Kidney (tissue), 14 donors: ENCODE results near the gene PGF. TPM values are rescaled to one million over a fixed set of nuclear protein-coding genes. Genes with fewer than 3 reads are reported as not detected.

Experiments used
- DNase-seq, 5 donors: peaks; one replicate each; pipeline ENCODE4 v3.0.0-alpha.2; 2013 to 2020
- FAIRE-seq: peaks from 2 replicates; lab custom pipeline; 2012; peaks lifted over from hg19 to GRCh38; lab: Jason Lieb, UNC
- H3K27ac ChIP-seq, 2 donors: one replicate each; pipeline ENCODE4 v1.7.0; 2013; ENCODE audit warnings: low read depth in 2 of 2, low read length in 2 of 2, inconsistent platforms in 1 of 2
- H3K27me3 ChIP-seq: one replicate; pipeline ENCODE4 v1.7.1; 2013; ENCODE audit warnings: low read length, inconsistent platforms; ENCODE audit not compliant: control insufficient read depth, insufficient read depth
- H3K36me3 ChIP-seq, 3 donors: one replicate each; pipeline versions ENCODE4 v1.7.0 to v1.7.1; 2013; ENCODE audit warnings: low read length in 3 of 3, control low read depth in 1 of 3, inconsistent platforms in 1 of 3; ENCODE audit not compliant: insufficient read depth in 3 of 3, control insufficient read depth in 2 of 3
- H3K4me1 ChIP-seq, 3 donors: one replicate each; pipeline versions ENCODE4 v1.7.0 to v1.7.1; 2013; ENCODE audit warnings: low read length in 3 of 3, inconsistent platforms in 1 of 3, low read depth in 1 of 3; ENCODE audit not compliant: control insufficient read depth in 2 of 3, insufficient read depth in 2 of 3
- H3K4me3 ChIP-seq, 3 donors: one replicate each; pipeline versions ENCODE4 v1.7.0 to v1.8.1; 2013; ENCODE audit warnings: low read length in 3 of 3, control low read depth in 1 of 3, inconsistent platforms in 1 of 3
- H3K9ac ChIP-seq, 3 donors: one replicate each; pipeline versions ENCODE4 v1.7.0 to v1.7.1; 2013; ENCODE audit warnings: low read length in 3 of 3, control low read depth in 1 of 3, inconsistent platforms in 1 of 3
- H3K9me3 ChIP-seq, 3 donors: one replicate each; pipeline versions ENCODE4 v1.7.0 to v1.7.1; 2013; ENCODE audit warnings: low read length in 3 of 3, control low read depth in 1 of 3, inconsistent platforms in 1 of 3; ENCODE audit not compliant: control insufficient read depth in 2 of 3, insufficient read depth in 1 of 3
- intact Hi-C: fragments of 100-400 bp; cut with DNase I; formaldehyde crosslinking; loops from one replicate; pipeline ENCODE4 v1.11.1; 2022
- polyA plus RNA-seq: library from polyadenylated mRNA; stranded (reverse); fragments of 350-450 nt; fragmentation: Illumina TruSeq; extraction: RNeasy Lipid Tissue Mini Kit (QIAGEN cat#74804); gene quantifications from one replicate; pipeline ENCODE4 v1.2.3, GENCODE V29; 2014; ENCODE audit warnings: low read depth, low replicate concordance; ENCODE audit not compliant: insufficient read depth
- total RNA-seq: library from RNA; stranded (reverse); fragmentation: NEBNext Ultra II Directional; extraction: Animal tissue kit (Norgen Biotek cat#: 25700); gene quantifications from one replicate; pipeline ENCODE4 v1.2.1, GENCODE V29; 2021
- TF ChIP-seq, protein P1 (sequence below): IDR thresholded peaks from 3 replicates; pipeline ENCODE4 v1.5.1; 2012; ENCODE audit warnings: mild to moderate bottlenecking, moderate library complexity, borderline replicate concordance; ENCODE audit not compliant: insufficient read depth; ENCODE audit errors: extremely low read depth
- donor health status: control.
- donor health status: control.
- donor health status: control.
- donor health status: control.
- donor health status: control.
- donor health status: DM: yes; HTN: yes; CAD: no.
- donor health status: Normal renal cell carcinoma (clear cell type).

Gene PGF
- total and polyA plus RNA-seq, 2 donors from 2014 or later, result 9.3 to 12.1 TPM

DNA sequence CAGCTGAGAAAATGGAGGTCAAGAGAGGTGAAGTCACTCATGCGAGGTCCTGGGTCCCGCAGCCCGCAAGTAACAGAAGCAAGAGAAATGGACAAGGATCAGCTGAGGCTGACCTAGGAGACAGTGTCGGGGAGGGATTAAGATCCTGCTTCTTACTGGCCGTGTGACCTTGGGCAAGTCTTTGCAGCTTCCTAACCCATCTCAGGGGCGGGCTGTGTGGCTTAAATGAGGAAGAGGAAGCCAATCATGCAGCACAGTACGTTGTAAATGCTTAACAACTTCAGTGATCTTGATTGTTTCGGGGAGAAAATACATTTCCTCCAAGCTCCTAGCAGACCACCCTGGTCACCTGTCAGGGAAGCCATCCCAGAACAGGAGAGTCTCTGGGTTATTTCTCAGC is 7.1 kb upstream of the PGF start:
- Histone ChIP-seq H3K9ac (no peak overlapping the region), H3K36me3 (no peaks in the 10 kb centered on the region), H3K27ac (no peak overlapping the region), H3K27me3 (no peaks in the 10 kb centered on the region), H3K9me3 (no peaks in the 10 kb centered on the region), H3K4me1 (no peaks in the 10 kb centered on the region), H3K4me3 (no peak overlapping the region)
- TF ChIP-seq, protein P1, sequence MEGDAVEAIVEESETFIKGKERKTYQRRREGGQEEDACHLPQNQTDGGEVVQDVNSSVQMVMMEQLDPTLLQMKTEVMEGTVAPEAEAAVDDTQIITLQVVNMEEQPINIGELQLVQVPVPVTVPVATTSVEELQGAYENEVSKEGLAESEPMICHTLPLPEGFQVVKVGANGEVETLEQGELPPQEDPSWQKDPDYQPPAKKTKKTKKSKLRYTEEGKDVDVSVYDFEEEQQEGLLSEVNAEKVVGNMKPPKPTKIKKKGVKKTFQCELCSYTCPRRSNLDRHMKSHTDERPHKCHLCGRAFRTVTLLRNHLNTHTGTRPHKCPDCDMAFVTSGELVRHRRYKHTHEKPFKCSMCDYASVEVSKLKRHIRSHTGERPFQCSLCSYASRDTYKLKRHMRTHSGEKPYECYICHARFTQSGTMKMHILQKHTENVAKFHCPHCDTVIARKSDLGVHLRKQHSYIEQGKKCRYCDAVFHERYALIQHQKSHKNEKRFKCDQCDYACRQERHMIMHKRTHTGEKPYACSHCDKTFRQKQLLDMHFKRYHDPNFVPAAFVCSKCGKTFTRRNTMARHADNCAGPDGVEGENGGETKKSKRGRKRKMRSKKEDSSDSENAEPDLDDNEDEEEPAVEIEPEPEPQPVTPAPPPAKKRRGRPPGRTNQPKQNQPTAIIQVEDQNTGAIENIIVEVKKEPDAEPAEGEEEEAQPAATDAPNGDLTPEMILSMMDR, result no peak
- DNase-seq (no peak), FAIRE-seq (no peak)
- intact Hi-C loops, result no loop called here

DNA sequence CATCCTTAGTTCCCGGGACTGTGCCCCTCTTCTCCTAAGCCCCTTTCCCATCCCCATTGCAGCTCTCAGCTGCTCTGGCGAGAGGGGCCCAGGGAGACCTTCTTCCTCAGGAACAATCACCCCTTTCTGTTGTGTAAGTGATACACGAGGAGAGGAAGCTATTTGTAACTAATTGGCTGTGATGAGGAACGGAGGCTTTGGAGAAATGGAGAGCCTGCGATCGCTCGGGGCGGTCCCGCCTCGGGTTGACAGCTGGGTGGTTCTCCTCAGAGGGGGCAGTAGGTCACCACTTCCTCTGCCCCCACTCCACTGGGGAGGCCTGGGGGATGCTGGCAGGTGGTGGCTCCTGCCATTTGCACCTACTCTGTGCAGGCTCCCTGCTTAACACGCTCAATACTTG is 6.6 kb upstream of the PGF start:
- Histone ChIP-seq H3K4me3 (no peak overlapping the region), H3K9ac (no peak overlapping the region), H3K9me3 (no peaks in the 10 kb centered on the region), H3K27me3 (no peaks in the 10 kb centered on the region), H3K4me1 (no peaks in the 10 kb centered on the region), H3K27ac (no peak overlapping the region), H3K36me3 (no peaks in the 10 kb centered on the region)
- DNase-seq (no peak), FAIRE-seq (no peak)
- intact Hi-C loops, result no loop called here
- TF ChIP-seq, protein P1, result no peak

DNA sequence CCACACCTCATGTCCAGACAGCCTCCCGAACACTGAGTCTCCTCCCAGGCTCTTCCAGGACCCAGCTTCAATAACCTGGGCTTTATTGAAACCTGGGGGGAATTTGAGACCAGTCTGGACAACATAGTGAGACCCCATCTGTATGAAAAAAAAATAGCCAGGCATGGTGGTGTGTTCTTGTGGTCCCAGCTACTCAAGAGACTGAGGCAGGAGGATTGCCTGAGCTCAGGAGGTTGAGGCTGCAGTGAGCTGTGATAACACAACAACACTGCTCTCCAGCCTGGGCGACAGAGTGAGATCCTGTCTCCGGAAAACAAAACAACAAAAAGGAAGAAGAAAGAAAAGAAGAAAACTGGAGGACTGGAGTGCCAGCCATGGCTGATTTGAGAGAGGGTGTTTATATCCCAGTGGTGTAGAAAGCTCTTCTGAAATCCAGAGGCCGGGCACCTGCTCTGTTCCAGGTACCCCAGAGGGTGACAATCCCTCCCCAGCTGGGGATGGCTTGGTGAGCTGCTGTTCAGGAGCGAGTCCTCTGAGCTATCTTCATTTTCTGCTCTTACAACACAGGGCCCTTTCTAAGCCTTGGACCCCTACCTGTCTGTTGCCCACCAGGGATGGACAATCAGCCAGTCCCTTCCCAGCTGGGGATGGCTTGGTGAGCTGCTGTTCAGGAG is 6.0 kb upstream of the PGF start:
- intact Hi-C loops, result no loop called here
- Histone ChIP-seq H3K27me3 (no peaks in the 10 kb centered on the region), H3K9ac (no peak overlapping the region), H3K27ac (no peak overlapping the region), H3K36me3 (no peaks in the 10 kb centered on the region), H3K4me3 (no peak overlapping the region), H3K9me3 (no peaks in the 10 kb centered on the region), H3K4me1 (no peaks in the 10 kb centered on the region)
- TF ChIP-seq, protein P1, result no peak
- DNase-seq, result no peak
- FAIRE-seq, result no peak

DNA sequence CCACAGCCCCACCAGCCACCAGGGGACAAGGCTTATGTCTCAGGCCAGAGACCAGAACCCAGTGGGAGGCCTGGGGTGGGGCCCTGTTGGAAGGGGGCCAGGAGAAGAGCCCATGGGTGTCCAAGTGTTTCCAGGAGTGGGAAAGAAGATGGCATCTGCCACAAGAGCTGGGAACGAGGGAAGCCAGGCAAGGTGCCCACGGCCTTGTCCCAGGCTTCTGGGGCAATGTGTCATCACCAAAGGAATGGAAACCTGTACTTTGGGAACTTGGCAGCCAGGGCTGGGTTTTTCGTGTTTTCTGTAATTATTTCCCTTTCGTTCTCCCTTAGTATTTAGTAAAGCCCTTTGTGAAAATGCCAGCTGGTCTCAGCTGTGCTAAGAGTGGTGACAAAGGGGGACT is 5.3 kb upstream of the PGF start:
- no peak overlapping the region for H3K27ac ChIP-seq
- no peaks in the 10 kb centered on the region for H3K4me1 ChIP-seq
- intact Hi-C loops, result no loop called here
- H3K27me3 ChIP-seq, result no peaks in the 10 kb centered on the region
- H3K36me3 ChIP-seq, result no peaks in the 10 kb centered on the region
- H3K9me3 ChIP-seq, result no peaks in the 10 kb centered on the region
- no peak overlapping the region for H3K9ac ChIP-seq
- TF ChIP-seq, protein P1, result no peak
- FAIRE-seq (no peak), DNase-seq (no peak)
- no peak overlapping the region for H3K4me3 ChIP-seq
